Neuronal stem cell (in vitro differentiated cells): ENCODE data around the gene SORL1.

Source experiments
- DNase-seq: peaks from one replicate; pipeline ENCODE4 v3.0.0-alpha.2; 2013; ENCODE audit warnings: low spot score
- H2AFZ ChIP-seq: one replicate; pipeline ENCODE4 v1.6.1; 2013; ENCODE audit warnings: mild to moderate bottlenecking, low read length, inconsistent platforms
- H2AK5ac ChIP-seq: 2 replicates; pipeline ENCODE4 v1.6.1; 2013; ENCODE audit warnings: low read depth, mild to moderate bottlenecking, inconsistent platforms, low read length, moderate library complexity, mixed read lengths
- H2BK120ac ChIP-seq: 2 replicates; pipeline ENCODE4 v1.6.1; 2013; ENCODE audit warnings: low read depth, mild to moderate bottlenecking, inconsistent platforms, low read length, moderate library complexity, mixed read lengths
- H2BK12ac ChIP-seq: one replicate; pipeline ENCODE4 v1.6.1; 2013; ENCODE audit warnings: low read length, inconsistent platforms
- H2BK15ac ChIP-seq: 2 replicates; pipeline ENCODE4 v1.6.1; 2013; ENCODE audit warnings: mild to moderate bottlenecking, low read length, inconsistent platforms, mixed read lengths
- H2BK5ac ChIP-seq: one replicate; pipeline ENCODE4 v1.6.1; 2013; ENCODE audit warnings: inconsistent platforms, mild to moderate bottlenecking, low read length, moderate library complexity
- H3K14ac ChIP-seq: one replicate; pipeline ENCODE4 v1.6.1; 2013; ENCODE audit warnings: low read length, inconsistent platforms
- H3K18ac ChIP-seq: 2 replicates; pipeline ENCODE4 v1.6.1; 2013; ENCODE audit warnings: low read length, inconsistent platforms
- H3K23ac ChIP-seq: 2 replicates; pipeline ENCODE4 v1.6.1; 2013; ENCODE audit warnings: low read depth, mild to moderate bottlenecking, mixed read lengths, low read length, inconsistent platforms; ENCODE audit not compliant: poor library complexity
- H3K27ac ChIP-seq: replicated peaks from 3 replicates; pipeline ENCODE4 v1.5.1; 2013; ENCODE audit warnings: low read length, inconsistent platforms
- H3K27me3 ChIP-seq, 3 experiments: 2 replicates each; pipeline ENCODE4 v1.6.1; 2013; ENCODE audit warnings: low read length in 3 of 3, mild to moderate bottlenecking in 2 of 3, inconsistent platforms in 1 of 3, low read depth in 1 of 3, mixed read lengths in 1 of 3, moderate library complexity in 1 of 3; ENCODE audit not compliant: control insufficient read depth in 3 of 3, insufficient read depth in 3 of 3
- H3K36me3 ChIP-seq, 2 donors: replicated peaks in 1 of 2; 2 replicates each; pipeline ENCODE4 v1.6.1; 2013; ENCODE audit warnings: low read length in 2 of 2; ENCODE audit not compliant: control insufficient read depth in 2 of 2, insufficient read depth in 2 of 2
- H3K4ac ChIP-seq: 2 replicates; pipeline ENCODE4 v1.6.1; 2013; ENCODE audit warnings: inconsistent platforms, mild to moderate bottlenecking, low read length, moderate library complexity
- H3K4me1 ChIP-seq, 2 donors: 1 replicate in 1 of 2; 2 replicates in 1 of 2; pipeline ENCODE4 v1.6.1; 2013; ENCODE audit warnings: low read length in 2 of 2, low read depth in 1 of 2; ENCODE audit not compliant: control insufficient read depth in 2 of 2, insufficient read depth in 1 of 2
- H3K4me2 ChIP-seq: one replicate; pipeline ENCODE4 v1.6.1; 2013; ENCODE audit warnings: mild to moderate bottlenecking, low read length, inconsistent platforms; ENCODE audit not compliant: insufficient read depth, poor library complexity, severe bottlenecking
- H3K4me3 ChIP-seq, 2 donors: 2 replicates each; pipeline ENCODE4 v1.5.1; 2013; ENCODE audit warnings: low read length in 2 of 2, mild to moderate bottlenecking in 2 of 2, inconsistent platforms in 1 of 2, moderate library complexity in 1 of 2
- H3K79me1 ChIP-seq: one replicate; pipeline ENCODE4 v1.6.1; 2013; ENCODE audit warnings: low read depth, mild to moderate bottlenecking, inconsistent platforms, low read length, moderate library complexity
- H3K9ac ChIP-seq: one replicate; pipeline ENCODE4 v1.6.1; 2013; ENCODE audit warnings: mild to moderate bottlenecking, low read depth, low read length, inconsistent platforms; ENCODE audit not compliant: poor library complexity
- H3K9me3 ChIP-seq, 2 donors: replicated peaks in 1 of 2; 2 replicates each; pipeline versions ENCODE3 to v1.6.1; 2013; ENCODE audit warnings: low read length in 2 of 2, mild to moderate bottlenecking in 2 of 2, inconsistent platforms in 1 of 2, low read depth in 1 of 2, mixed read lengths in 1 of 2, moderate library complexity in 1 of 2; ENCODE audit not compliant: control insufficient read depth in 2 of 2, insufficient read depth in 1 of 2
- H4K8ac ChIP-seq: one replicate; pipeline ENCODE4 v1.6.1; 2013; ENCODE audit warnings: low read depth, mild to moderate bottlenecking, inconsistent platforms, low read length, moderate library complexity
- H4K91ac ChIP-seq: one replicate; pipeline ENCODE4 v1.6.1; 2013; ENCODE audit warnings: low read length, low read depth, mild to moderate bottlenecking, inconsistent platforms; ENCODE audit not compliant: poor library complexity
- WGBS, 2 donors: extraction: QIAGEN DNeasy Blood & Tissue Kit; methylation state at CpG; one replicate each; pipeline ENCODE4 v1.1.7; 2013; ENCODE audit warnings: missing lambda C conversion rate in 2 of 2, mixed read lengths in 1 of 2; ENCODE audit not compliant: insufficient read length in 2 of 2, insufficient replicate concordance in 1 of 2; ENCODE audit errors: extremely low coverage in 2 of 2; 5-methylcytosine and 5-hydroxymethylcytosine counted together

SORL1 gene

DNA sequence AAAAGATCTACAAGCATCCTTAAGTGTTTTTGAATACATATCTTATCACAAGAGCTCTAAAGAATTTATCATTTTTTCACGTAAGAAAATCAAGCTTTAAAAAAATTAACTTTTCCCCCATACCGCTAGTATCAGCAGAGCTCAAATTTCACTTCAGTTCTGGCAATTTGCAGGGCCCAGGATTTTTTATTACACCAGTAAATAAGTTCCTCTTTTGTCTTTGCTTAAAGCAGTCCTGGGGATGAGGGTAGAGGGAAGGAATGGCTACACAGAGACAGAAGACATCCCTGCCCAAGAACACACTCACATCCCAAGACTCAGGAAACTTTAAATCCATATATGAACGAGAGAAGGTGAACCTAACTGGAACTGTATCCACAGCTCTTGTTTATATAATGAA lies 22.6 kb upstream of the SORL1 start:
- WGBS, 2 donors: no CpG with 5 or more reads among the region's 3 CpGs
- H4K8ac ChIP-seq: no peak overlapping the region
- H2BK120ac ChIP-seq: no peak overlapping the region
- no peak overlapping the region for H2AK5ac ChIP-seq
- no peak overlapping the region for H3K4me3 ChIP-seq
- DNase-seq: no peak
- peaks cover 0 to 5% of the 10 kb centered on the region in 2 donors for H3K4me1 ChIP-seq
- H2AFZ ChIP-seq: no peak overlapping the region
- no peak overlapping the region for H2BK5ac ChIP-seq
- no peak overlapping the region for H3K4me2 ChIP-seq
- H3K4ac ChIP-seq: no peak overlapping the region
- H3K27ac ChIP-seq: no peak overlapping the region
- H3K9me3 ChIP-seq: peaks cover 0 to 4% of the 10 kb centered on the region in 2 donors
- no peak overlapping the region for H2BK15ac ChIP-seq
- H4K91ac ChIP-seq: no peak overlapping the region
- H3K23ac ChIP-seq: no peak overlapping the region
- no peaks in the 10 kb centered on the region for H3K36me3 ChIP-seq
- no peak overlapping the region for H3K9ac ChIP-seq
- no peak overlapping the region for H3K18ac ChIP-seq
- H3K79me1 ChIP-seq: no peaks in the 10 kb centered on the region
- H3K14ac ChIP-seq: no peak overlapping the region
- H3K27me3 ChIP-seq: peaks cover 0 to 25% (median 3%) of the 10 kb centered on the region in 3 experiments
- no peak overlapping the region for H2BK12ac ChIP-seq

GRCh38 chr11:121431820-121432526 lies 20.1 kb upstream of the SORL1 start:
- Histone ChIP-seq H3K14ac (no peak overlapping the region), H2BK5ac (no peak overlapping the region), H2AFZ (no peak overlapping the region), H2BK15ac (no peak overlapping the region), H3K27me3 (peaks cover 0 to 21% (median 3%) of the 10 kb centered on the region in 3 experiments), H4K91ac (no peak overlapping the region), H2AK5ac (no peak overlapping the region), H3K27ac (no peak overlapping the region), H3K23ac (no peak overlapping the region), H2BK120ac (no peak overlapping the region), H4K8ac (no peak overlapping the region), H3K18ac (no peak overlapping the region), H3K36me3 (no peaks in the 10 kb centered on the region), H3K4me2 (no peak overlapping the region), H3K79me1 (no peaks in the 10 kb centered on the region), H3K9me3 (no peaks in the 10 kb centered on the region), H2BK12ac (no peak overlapping the region), H3K4ac (no peak overlapping the region), H3K4me3 (no peak overlapping the region), H3K9ac (no peak overlapping the region), H3K4me1 (peaks cover 0 to 3% of the 10 kb centered on the region in 2 donors)
- DNase-seq: no peak
- WGBS, 2 donors: no CpG with 5 or more reads among the region's 4 CpGs

- Histone ChIP-seq H2BK5ac (no peak overlapping the region), H2BK120ac (no peak overlapping the region), H3K4ac (no peak overlapping the region), H3K27me3 (peaks cover 0 to 8% (median 3%) of the 10 kb centered on the region in 3 experiments), H3K79me1 (no peaks in the 10 kb centered on the region), H2BK15ac (no peak overlapping the region), H3K4me1 (peaks cover 0 to 2% of the 10 kb centered on the region in 2 donors), H3K9me3 (no peaks in the 10 kb centered on the region), H3K14ac (no peak overlapping the region), H3K36me3 (no peaks in the 10 kb centered on the region), H3K4me3 (no peak overlapping the region), H2BK12ac (no peak overlapping the region), H2AK5ac (no peak overlapping the region), H3K4me2 (no peak overlapping the region), H4K8ac (no peak overlapping the region), H3K27ac (no peak overlapping the region), H4K91ac (no peak overlapping the region), H3K18ac (no peak overlapping the region), H3K9ac (no peak overlapping the region), H3K23ac (no peak overlapping the region), H2AFZ (no peak overlapping the region)
- no peak for DNase-seq
- no CpG with 5 or more reads among the region's 4 CpGs for WGBS, 2 donors
Observed at GRCh38 chr11:121435132-121435531, 17.0 kb upstream of the SORL1 start.

- no peak overlapping the region for H3K4me3 ChIP-seq
- no peak overlapping the region for H3K23ac ChIP-seq
- peaks cover 0 to 8% (median 3%) of the 10 kb centered on the region in 3 experiments for H3K27me3 ChIP-seq
- no peak overlapping the region for H2BK15ac ChIP-seq
- no peak for DNase-seq
- H2AK5ac ChIP-seq: no peak overlapping the region
- no peak overlapping the region for H4K91ac ChIP-seq
- no peaks in the 10 kb centered on the region for H3K79me1 ChIP-seq
- H3K4ac ChIP-seq: no peak overlapping the region
- no peak overlapping the region for H3K9ac ChIP-seq
- H3K4me1 ChIP-seq: peaks cover 0 to 2% of the 10 kb centered on the region in 2 donors
- no CpG with 5 or more reads among the region's 3 CpGs for WGBS, 2 donors
- no peak overlapping the region for H2BK5ac ChIP-seq
- H2BK12ac ChIP-seq: no peak overlapping the region
- H3K9me3 ChIP-seq: no peaks in the 10 kb centered on the region
- H3K4me2 ChIP-seq: no peak overlapping the region
- H4K8ac ChIP-seq: no peak overlapping the region
- H3K36me3 ChIP-seq: no peaks in the 10 kb centered on the region
- no peak overlapping the region for H3K27ac ChIP-seq
- no peak overlapping the region for H3K18ac ChIP-seq
- H2AFZ ChIP-seq: no peak overlapping the region
- no peak overlapping the region for H3K14ac ChIP-seq
- no peak overlapping the region for H2BK120ac ChIP-seq
Observed at GRCh38 chr11:121435551-121436511, 16.3 kb upstream of the SORL1 start.
